Measurements from ENCODE around the gene SMC1B.

SMC1B gene

GRCh38 chr22:45320357-45320976 is 92.9 kb downstream of the SMC1B start:
- TF ChIP-seq FOXP2 (optimal IDR thresholded peaks at IDR 0.05; ENCODE audit: borderline replicate concordance, extremely low read depth, extremely low read length, insufficient read depth) (no peak), SIN3A (IDR thresholded peaks at IDR 0.05; ENCODE audit: borderline replicate concordance, insufficient read depth, low read length) (no peak), TAF1 (IDR thresholded peaks at IDR 0.05; ENCODE audit: borderline replicate concordance, insufficient read depth, low read length) (no peak), REST (IDR thresholded peaks at IDR 0.05; ENCODE audit: insufficient read depth in 1 of 2, low read depth in 2 of 2, low read length in 2 of 2) (no peak), POLR2AphosphoS5 (IDR thresholded peaks at IDR 0.05; ENCODE audit: low read depth, low read length) (no peak)

DNA sequence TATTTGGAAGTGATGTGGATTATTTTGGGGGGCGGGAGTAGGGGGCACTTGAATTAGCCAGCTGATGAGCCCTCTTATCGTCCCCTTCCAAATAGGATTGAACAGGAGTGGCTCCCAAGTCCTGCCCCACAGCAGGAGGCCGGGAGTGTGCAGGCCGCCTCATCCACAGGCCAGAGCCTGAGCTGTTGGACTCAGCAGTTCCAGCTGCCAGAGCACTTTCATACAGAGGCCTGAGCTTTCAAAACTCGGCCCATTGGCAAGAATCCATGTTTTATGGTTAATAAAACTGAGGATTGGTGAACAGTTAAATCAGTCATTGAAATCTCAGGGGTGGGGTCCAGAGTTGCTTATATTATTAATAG is 94.1 kb downstream of the SMC1B start:
- TF ChIP-seq SIN3A (IDR thresholded peaks at IDR 0.05; ENCODE audit: borderline replicate concordance, insufficient read depth, low read length): no peak

- no peak for TF ChIP-seq TAF1 (IDR thresholded peaks at IDR 0.05; ENCODE audit: borderline replicate concordance, insufficient read depth, low read length)
- no peak for TF ChIP-seq SIN3A (IDR thresholded peaks at IDR 0.05; ENCODE audit: borderline replicate concordance, insufficient read depth, low read length)
- no peak for TF ChIP-seq REST (IDR thresholded peaks at IDR 0.05; ENCODE audit: insufficient read depth in 1 of 2, low read depth in 2 of 2, low read length in 2 of 2)
- no peak for TF ChIP-seq POLR2AphosphoS5 (IDR thresholded peaks at IDR 0.05; ENCODE audit: low read depth, low read length)
- no peak for TF ChIP-seq FOXP2 (optimal IDR thresholded peaks at IDR 0.05; ENCODE audit: borderline replicate concordance, extremely low read depth, extremely low read length, insufficient read depth)
These were observed 94.7 kb downstream of the SMC1B start for GRCh38 chr22:45318558-45319323.

GRCh38 chr22:45318168-45318557 is 95.2 kb downstream of the SMC1B start:
- no peak for TF ChIP-seq TAF1 (IDR thresholded peaks at IDR 0.05; ENCODE audit: borderline replicate concordance, insufficient read depth, low read length)
- no peak for TF ChIP-seq FOXP2 (optimal IDR thresholded peaks at IDR 0.05; ENCODE audit: borderline replicate concordance, extremely low read depth, extremely low read length, insufficient read depth)
- TF ChIP-seq SIN3A (IDR thresholded peaks at IDR 0.05; ENCODE audit: borderline replicate concordance, insufficient read depth, low read length): no peak
- TF ChIP-seq REST (IDR thresholded peaks at IDR 0.05; ENCODE audit: insufficient read depth in 1 of 2, low read depth in 2 of 2, low read length in 2 of 2): no peak
- no peak for TF ChIP-seq POLR2AphosphoS5 (IDR thresholded peaks at IDR 0.05; ENCODE audit: low read depth, low read length)

- TF ChIP-seq SIN3A (IDR thresholded peaks at IDR 0.05; ENCODE audit: borderline replicate concordance, insufficient read depth, low read length) (no peak), FOXP2 (optimal IDR thresholded peaks at IDR 0.05; ENCODE audit: borderline replicate concordance, extremely low read depth, extremely low read length, insufficient read depth) (no peak), TAF1 (IDR thresholded peaks at IDR 0.05; ENCODE audit: borderline replicate concordance, insufficient read depth, low read length) (no peak), REST (IDR thresholded peaks at IDR 0.05; ENCODE audit: insufficient read depth in 1 of 2, low read depth in 2 of 2, low read length in 2 of 2) (no peak), POLR2AphosphoS5 (IDR thresholded peaks at IDR 0.05; ENCODE audit: low read depth, low read length) (no peak)
These were observed 95.7 kb downstream of the SMC1B start for GRCh38 chr22:45317551-45318167.

Data from PFSK-1 (cell line).